GM12864 (cell line): Measurements from ENCODE around the gene SCAANT1.

ENCODE experiments used
- DNase-seq: peaks from one replicate; pipeline ENCODE4 v3.0.0-alpha.2; 2011; ENCODE audit warnings: low read depth
- H3K4me3 ChIP-seq: 2 replicates; pipeline ENCODE4 v1.5.1; 2011; ENCODE audit warnings: mild to moderate bottlenecking, low read depth, low read length, control low read depth
- TF ChIP-seq, protein P1 (sequence below): IDR thresholded peaks from 2 replicates; pipeline ENCODE4 v1.5.1; 2011; ENCODE audit warnings: low read depth, mild to moderate bottlenecking, moderate library complexity, low read length, control low read depth, inconsistent platforms; ENCODE audit errors: missing control alignments

Gene SCAANT1

DNA sequence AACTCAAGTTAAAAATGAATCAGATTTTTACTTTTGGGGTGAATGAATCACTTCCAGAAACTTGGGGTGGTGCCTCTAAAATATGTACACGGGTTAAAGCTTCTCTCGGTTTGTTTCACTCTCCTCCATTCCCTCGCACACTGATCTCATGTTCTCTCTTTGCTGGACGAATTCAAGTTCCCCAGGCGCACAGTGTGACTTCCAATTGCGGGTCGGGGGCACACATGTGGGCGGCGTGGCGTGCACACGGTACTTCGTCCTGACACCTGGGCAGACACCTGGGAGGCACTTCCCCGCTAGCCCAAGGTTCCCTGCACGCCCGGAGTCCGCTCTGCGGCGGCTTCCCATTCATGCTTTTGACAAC, 692 bp downstream of the SCAANT1 start:
- peak overlapping the region; percentile 81 for H3K4me3 ChIP-seq
- TF ChIP-seq, protein P1, sequence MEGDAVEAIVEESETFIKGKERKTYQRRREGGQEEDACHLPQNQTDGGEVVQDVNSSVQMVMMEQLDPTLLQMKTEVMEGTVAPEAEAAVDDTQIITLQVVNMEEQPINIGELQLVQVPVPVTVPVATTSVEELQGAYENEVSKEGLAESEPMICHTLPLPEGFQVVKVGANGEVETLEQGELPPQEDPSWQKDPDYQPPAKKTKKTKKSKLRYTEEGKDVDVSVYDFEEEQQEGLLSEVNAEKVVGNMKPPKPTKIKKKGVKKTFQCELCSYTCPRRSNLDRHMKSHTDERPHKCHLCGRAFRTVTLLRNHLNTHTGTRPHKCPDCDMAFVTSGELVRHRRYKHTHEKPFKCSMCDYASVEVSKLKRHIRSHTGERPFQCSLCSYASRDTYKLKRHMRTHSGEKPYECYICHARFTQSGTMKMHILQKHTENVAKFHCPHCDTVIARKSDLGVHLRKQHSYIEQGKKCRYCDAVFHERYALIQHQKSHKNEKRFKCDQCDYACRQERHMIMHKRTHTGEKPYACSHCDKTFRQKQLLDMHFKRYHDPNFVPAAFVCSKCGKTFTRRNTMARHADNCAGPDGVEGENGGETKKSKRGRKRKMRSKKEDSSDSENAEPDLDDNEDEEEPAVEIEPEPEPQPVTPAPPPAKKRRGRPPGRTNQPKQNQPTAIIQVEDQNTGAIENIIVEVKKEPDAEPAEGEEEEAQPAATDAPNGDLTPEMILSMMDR: no peak
- DNase-seq: no peak

DNA sequence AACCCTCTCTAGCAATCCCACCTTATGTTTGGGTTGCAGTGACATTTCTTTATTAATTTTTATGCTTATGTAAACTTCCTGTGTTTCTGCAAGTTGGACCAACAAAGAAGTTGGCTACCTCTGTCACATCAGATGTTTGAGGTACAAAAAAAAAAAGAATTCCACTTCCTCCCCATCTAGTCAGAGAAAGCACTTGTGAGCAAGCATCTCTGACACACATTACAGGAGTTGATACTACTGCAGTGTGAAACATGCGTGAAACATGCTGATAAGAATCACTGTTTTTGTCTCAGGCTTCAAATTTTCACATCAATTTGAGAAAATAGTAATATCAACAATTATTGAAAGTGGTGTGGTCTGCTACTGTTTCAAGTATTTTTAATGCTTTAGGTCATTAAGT, 1.3 kb downstream of the SCAANT1 start:
- TF ChIP-seq, protein P1: no peak
- no peak for DNase-seq
- peak overlapping the region; percentile 81; the same call in 1 of the 2 replicates for H3K4me3 ChIP-seq

- TF ChIP-seq, protein P1: no peak
- DNase-seq: no peak
- no peak overlapping the region for H3K4me3 ChIP-seq
Observed at GRCh38 chr3:63910001-63910400, 2.2 kb downstream of the SCAANT1 start.

- no peak overlapping the region for H3K4me3 ChIP-seq
- DNase-seq: no peak
- TF ChIP-seq, protein P1: no peak
Observed at GRCh38 chr3:63909431-63909830, 2.8 kb downstream of the SCAANT1 start.

- H3K4me3 ChIP-seq: no peak overlapping the region
- no peak for DNase-seq
- TF ChIP-seq, protein P1: no peak
Observed at GRCh38 chr3:63908776-63909175, 3.4 kb downstream of the SCAANT1 start.

GRCh38 chr3:63908081-63908736, 4.0 kb downstream of the SCAANT1 start:
- no peak overlapping the region for H3K4me3 ChIP-seq
- no peak for DNase-seq
- TF ChIP-seq, protein P1: no peak
